ENCODE results near the gene FAM149A.

Gene FAM149A

DNA sequence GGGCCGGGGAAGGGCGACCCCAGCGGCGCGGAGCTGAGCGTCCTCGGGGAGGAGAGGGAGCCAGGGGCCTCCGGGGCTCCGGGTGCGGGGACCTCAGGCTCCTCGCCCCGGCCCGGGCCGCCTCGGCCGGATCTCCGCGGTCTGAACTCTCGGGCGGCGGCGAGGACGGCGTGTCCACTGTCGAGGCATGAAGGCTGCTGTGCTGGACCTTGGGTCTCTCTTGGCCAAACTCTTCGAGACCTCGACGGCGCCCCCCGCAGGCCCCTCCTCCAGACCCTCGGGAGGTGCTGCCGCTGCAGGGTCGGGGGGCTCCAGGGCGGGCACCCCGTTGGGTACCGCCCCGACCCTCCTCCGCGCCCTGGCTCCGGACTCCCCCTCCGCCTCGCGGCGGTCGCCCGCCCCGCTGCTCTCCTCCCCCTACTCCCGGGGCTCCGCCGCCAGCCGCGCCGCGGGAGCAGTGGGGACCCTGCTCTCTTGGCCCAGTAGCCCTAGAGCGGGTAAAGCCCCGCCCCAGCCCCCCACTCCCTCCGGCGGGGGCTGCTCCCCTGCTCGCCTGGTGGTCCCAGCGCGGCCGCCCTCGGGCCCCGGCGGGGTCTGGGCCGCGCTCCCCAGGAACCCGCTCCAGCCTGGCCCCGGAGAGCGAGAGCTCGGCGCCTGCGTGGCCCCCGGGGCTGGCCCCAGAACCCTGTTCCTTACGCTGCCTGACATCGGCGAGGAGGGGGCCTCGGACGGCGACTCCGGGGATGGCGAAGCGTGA lies 564 bp downstream of the FAM149A start (continued):
- TF ChIP-seq, protein P1, sequence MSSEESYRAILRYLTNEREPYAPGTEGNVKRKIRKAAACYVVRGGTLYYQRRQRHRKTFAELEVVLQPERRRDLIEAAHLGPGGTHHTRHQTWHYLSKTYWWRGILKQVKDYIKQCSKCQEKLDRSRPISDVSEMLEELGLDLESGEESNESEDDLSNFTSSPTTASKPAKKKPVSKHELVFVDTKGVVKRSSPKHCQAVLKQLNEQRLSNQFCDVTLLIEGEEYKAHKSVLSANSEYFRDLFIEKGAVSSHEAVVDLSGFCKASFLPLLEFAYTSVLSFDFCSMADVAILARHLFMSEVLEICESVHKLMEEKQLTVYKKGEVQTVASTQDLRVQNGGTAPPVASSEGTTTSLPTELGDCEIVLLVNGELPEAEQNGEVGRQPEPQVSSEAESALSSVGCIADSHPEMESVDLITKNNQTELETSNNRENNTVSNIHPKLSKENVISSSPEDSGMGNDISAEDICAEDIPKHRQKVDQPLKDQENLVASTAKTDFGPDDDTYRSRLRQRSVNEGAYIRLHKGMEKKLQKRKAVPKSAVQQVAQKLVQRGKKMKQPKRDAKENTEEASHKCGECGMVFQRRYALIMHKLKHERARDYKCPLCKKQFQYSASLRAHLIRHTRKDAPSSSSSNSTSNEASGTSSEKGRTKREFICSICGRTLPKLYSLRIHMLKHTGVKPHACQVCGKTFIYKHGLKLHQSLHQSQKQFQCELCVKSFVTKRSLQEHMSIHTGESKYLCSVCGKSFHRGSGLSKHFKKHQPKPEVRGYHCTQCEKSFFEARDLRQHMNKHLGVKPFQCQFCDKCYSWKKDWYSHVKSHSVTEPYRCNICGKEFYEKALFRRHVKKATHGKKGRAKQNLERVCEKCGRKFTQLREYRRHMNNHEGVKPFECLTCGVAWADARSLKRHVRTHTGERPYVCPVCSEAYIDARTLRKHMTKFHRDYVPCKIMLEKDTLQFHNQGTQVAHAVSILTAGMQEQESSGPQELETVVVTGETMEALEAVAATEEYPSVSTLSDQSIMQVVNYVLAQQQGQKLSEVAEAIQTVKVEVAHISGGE (tag by site-specific recombination; conservative IDR thresholded peaks at IDR 0.05; ENCODE audit: low read depth), result no peak
- TF ChIP-seq ZNF19 (tag by site-specific recombination; IDR thresholded peaks at IDR 0.05; ENCODE audit: low read depth), result no peak
- no peak for TF ChIP-seq ZNF624 (tag by site-specific recombination; IDR thresholded peaks at IDR 0.05)
- TF ChIP-seq, protein P2, sequence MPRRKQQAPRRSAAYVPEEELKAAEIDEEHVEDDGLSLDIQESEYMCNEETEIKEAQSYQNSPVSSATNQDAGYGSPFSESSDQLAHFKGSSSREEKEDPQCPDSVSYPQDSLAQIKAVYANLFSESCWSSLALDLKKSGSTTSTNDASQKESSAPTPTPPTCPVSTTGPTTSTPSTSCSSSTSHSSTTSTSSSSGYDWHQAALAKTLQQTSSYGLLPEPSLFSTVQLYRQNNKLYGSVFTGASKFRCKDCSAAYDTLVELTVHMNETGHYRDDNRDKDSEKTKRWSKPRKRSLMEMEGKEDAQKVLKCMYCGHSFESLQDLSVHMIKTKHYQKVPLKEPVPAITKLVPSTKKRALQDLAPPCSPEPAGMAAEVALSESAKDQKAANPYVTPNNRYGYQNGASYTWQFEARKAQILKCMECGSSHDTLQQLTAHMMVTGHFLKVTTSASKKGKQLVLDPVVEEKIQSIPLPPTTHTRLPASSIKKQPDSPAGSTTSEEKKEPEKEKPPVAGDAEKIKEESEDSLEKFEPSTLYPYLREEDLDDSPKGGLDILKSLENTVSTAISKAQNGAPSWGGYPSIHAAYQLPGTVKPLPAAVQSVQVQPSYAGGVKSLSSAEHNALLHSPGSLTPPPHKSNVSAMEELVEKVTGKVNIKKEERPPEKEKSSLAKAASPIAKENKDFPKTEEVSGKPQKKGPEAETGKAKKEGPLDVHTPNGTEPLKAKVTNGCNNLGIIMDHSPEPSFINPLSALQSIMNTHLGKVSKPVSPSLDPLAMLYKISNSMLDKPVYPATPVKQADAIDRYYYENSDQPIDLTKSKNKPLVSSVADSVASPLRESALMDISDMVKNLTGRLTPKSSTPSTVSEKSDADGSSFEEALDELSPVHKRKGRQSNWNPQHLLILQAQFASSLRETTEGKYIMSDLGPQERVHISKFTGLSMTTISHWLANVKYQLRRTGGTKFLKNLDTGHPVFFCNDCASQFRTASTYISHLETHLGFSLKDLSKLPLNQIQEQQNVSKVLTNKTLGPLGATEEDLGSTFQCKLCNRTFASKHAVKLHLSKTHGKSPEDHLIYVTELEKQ (tag by site-specific recombination; IDR thresholded peaks at IDR 0.05; ENCODE audit: borderline replicate concordance), result no peak
- no peak for TF ChIP-seq WT1 (tag by site-specific recombination; IDR thresholded peaks at IDR 0.05)
- TF ChIP-seq, protein P3, sequence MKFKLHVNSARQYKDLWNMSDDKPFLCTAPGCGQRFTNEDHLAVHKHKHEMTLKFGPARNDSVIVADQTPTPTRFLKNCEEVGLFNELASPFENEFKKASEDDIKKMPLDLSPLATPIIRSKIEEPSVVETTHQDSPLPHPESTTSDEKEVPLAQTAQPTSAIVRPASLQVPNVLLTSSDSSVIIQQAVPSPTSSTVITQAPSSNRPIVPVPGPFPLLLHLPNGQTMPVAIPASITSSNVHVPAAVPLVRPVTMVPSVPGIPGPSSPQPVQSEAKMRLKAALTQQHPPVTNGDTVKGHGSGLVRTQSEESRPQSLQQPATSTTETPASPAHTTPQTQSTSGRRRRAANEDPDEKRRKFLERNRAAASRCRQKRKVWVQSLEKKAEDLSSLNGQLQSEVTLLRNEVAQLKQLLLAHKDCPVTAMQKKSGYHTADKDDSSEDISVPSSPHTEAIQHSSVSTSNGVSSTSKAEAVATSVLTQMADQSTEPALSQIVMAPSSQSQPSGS (tag by site-specific recombination; IDR thresholded peaks at IDR 0.05; ENCODE audit: low read depth), result no peak
- no peak for TF ChIP-seq ZNF76 (tag by site-specific recombination; IDR thresholded peaks at IDR 0.05; ENCODE audit: borderline replicate concordance, low read depth)
- TF ChIP-seq ZNF175 (tag by site-specific recombination; IDR thresholded peaks at IDR 0.05), result no peak
- no peak for TF ChIP-seq ZNF777 (tag by site-specific recombination; IDR thresholded peaks at IDR 0.05; ENCODE audit: borderline replicate concordance)
- TF ChIP-seq, protein P4, sequence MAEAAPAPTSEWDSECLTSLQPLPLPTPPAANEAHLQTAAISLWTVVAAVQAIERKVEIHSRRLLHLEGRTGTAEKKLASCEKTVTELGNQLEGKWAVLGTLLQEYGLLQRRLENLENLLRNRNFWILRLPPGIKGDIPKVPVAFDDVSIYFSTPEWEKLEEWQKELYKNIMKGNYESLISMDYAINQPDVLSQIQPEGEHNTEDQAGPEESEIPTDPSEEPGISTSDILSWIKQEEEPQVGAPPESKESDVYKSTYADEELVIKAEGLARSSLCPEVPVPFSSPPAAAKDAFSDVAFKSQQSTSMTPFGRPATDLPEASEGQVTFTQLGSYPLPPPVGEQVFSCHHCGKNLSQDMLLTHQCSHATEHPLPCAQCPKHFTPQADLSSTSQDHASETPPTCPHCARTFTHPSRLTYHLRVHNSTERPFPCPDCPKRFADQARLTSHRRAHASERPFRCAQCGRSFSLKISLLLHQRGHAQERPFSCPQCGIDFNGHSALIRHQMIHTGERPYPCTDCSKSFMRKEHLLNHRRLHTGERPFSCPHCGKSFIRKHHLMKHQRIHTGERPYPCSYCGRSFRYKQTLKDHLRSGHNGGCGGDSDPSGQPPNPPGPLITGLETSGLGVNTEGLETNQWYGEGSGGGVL (tag by site-specific recombination; IDR thresholded peaks at IDR 0.05), result peak; percentile 76
- TF ChIP-seq ZNF623 (tag by site-specific recombination; IDR thresholded peaks at IDR 0.05), result no peak
- no peak for TF ChIP-seq BCL11A (tag by site-specific recombination; IDR thresholded peaks at IDR 0.05; ENCODE audit: low read depth)
- no peak for TF ChIP-seq KLF7 (tag by site-specific recombination; IDR thresholded peaks at IDR 0.05; ENCODE audit: borderline replicate concordance)
- TF ChIP-seq, protein P5, sequence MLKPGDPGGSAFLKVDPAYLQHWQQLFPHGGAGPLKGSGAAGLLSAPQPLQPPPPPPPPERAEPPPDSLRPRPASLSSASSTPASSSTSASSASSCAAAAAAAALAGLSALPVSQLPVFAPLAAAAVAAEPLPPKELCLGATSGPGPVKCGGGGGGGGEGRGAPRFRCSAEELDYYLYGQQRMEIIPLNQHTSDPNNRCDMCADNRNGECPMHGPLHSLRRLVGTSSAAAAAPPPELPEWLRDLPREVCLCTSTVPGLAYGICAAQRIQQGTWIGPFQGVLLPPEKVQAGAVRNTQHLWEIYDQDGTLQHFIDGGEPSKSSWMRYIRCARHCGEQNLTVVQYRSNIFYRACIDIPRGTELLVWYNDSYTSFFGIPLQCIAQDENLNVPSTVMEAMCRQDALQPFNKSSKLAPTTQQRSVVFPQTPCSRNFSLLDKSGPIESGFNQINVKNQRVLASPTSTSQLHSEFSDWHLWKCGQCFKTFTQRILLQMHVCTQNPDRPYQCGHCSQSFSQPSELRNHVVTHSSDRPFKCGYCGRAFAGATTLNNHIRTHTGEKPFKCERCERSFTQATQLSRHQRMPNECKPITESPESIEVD (tag by site-specific recombination; IDR thresholded peaks at IDR 0.05), result no peak
- TF ChIP-seq ZNF626 (tag by site-specific recombination; IDR thresholded peaks at IDR 0.05), result no peak
- TF ChIP-seq, protein P6, sequence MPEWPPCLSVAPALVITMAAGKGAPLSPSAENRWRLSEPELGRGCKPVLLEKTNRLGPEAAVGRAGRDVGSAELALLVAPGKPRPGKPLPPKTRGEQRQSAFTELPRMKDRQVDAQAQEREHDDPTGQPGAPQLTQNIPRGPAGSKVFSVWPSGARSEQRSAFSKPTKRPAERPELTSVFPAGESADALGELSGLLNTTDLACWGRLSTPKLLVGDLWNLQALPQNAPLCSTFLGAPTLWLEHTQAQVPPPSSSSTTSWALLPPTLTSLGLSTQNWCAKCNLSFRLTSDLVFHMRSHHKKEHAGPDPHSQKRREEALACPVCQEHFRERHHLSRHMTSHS (tag by site-specific recombination; IDR thresholded peaks at IDR 0.05), result no peak
- no peak for TF ChIP-seq ZNF791 (tag by site-specific recombination; IDR thresholded peaks at IDR 0.05)
- no peak for TF ChIP-seq ZNF2 (tag by site-specific recombination; IDR thresholded peaks at IDR 0.05)
- TF ChIP-seq ZNF174 (tag by site-specific recombination; IDR thresholded peaks at IDR 0.05), result no peak
- TF ChIP-seq REPIN1 (tag by site-specific recombination; IDR thresholded peaks at IDR 0.05; ENCODE audit: low read depth), result no peak
- TF ChIP-seq ZNF530 (tag by site-specific recombination; IDR thresholded peaks at IDR 0.05; ENCODE audit: low read depth), result no peak
- no peak for TF ChIP-seq ZNF394 (tag by site-specific recombination; IDR thresholded peaks at IDR 0.05; ENCODE audit: borderline replicate concordance)
- TF ChIP-seq, protein P7, sequence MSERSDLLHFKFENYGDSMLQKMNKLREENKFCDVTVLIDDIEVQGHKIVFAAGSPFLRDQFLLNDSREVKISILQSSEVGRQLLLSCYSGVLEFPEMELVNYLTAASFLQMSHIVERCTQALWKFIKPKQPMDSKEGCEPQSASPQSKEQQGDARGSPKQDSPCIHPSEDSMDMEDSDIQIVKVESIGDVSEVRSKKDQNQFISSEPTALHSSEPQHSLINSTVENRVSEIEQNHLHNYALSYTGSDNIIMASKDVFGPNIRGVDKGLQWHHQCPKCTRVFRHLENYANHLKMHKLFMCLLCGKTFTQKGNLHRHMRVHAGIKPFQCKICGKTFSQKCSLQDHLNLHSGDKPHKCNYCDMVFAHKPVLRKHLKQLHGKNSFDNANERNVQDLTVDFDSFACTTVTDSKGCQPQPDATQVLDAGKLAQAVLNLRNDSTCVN (tag by site-specific recombination; optimal IDR thresholded peaks at IDR 0.05), result peak; percentile 50
- TF ChIP-seq ZNF571 (tag by site-specific recombination; IDR thresholded peaks at IDR 0.05), result no peak
- TF ChIP-seq ZNF768 (tag by site-specific recombination; IDR thresholded peaks at IDR 0.05), result no peak

All from HEK293 (cell line).